HEK293T (cell line): ENCODE measurements around the gene SMIM45.

Source experiments
- BHLHE40 ChIP-seq: fragments of 450-650 bp; IDR thresholded peaks from 2 replicates; pipeline ENCODE4 v1.6.1; 2016; ENCODE audit warnings: mild to moderate bottlenecking, moderate library complexity, borderline replicate concordance
- FOXK2 ChIP-seq: fragments of 450-650 bp; IDR thresholded peaks from 2 replicates; pipeline ENCODE4 v1.6.1; 2016; ENCODE audit warnings: mild to moderate bottlenecking
- FOXM1 ChIP-seq: fragments of 450-650 bp; IDR thresholded peaks from 2 replicates; pipeline ENCODE4 v1.6.1; 2017; ENCODE audit warnings: mild to moderate bottlenecking, borderline replicate concordance
- PKNOX1 ChIP-seq: fragments of 450-650 bp; IDR thresholded peaks from 2 replicates; pipeline ENCODE4 v1.6.1; 2016

- TF ChIP-seq PKNOX1 (no peak), FOXK2 (no peak), BHLHE40 (no peak), FOXM1 (no peak)
Measured at GRCh38 chr22:41913842-41914534, 38.0 kb upstream of the SMIM45 start.
